ENCODE data around the gene SH2D2A. TPM values are rescaled to one million over a fixed set of nuclear protein-coding genes. Genes with fewer than 3 reads are reported as not detected.

Gene SH2D2A
- 0.49 TPM for polyA plus RNA-seq (ENCODE audit: insufficient read length)

DNA sequence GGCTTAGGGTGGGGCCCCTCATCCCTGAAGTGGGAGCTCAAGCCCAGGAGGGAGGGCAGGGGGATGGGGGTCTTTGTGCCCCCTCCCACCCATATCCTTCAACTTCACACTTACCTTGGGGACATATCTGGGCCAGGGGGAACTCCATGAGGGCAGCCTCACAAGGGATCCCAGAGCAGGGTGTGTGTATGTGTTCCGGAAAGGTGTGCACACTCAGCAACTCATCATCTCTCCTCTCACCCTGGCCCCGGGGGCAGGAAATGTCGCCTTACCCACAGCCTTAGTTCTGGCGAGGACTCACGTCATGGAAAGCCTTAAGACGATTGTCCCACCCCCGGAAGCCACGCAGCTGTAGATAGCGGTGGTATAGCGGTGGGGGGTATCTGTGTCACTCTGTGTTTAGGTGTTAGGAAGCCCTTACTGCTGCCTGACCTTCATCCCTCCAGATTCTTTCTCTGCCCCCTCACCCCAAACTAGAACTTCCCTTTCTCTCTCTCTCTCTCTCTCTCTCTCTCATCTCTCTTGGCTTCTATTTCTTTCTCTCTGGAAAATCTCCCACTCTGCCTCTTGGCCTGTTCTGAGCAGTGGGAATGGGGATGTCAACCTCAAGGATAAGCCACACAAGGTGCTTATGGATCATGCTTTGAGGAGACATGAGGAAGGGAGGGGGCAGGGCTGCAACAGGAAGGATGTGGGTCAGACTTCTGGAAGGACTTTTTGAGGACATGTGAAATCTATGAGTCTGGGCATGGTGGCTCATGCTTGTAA lies at the start of gene SH2D2A:
Gene SH2D2A, minus strand, starts transcription at position 288 of the 768 bp plus-strand sequence. Its CDS starts 140 bp downstream, at position 148.
- DNase-seq, result no peak

- no peak for DNase-seq
These were observed 49.2 kb upstream of the SH2D2A start for GRCh38 chr1:156865865-156866248.

- DNase-seq, result no peak
These were observed 48.6 kb upstream of the SH2D2A start for GRCh38 chr1:156865258-156865657.

- DNase-seq, result no peak
These were observed 48.1 kb upstream of the SH2D2A start for GRCh38 chr1:156864796-156865195.

DNA sequence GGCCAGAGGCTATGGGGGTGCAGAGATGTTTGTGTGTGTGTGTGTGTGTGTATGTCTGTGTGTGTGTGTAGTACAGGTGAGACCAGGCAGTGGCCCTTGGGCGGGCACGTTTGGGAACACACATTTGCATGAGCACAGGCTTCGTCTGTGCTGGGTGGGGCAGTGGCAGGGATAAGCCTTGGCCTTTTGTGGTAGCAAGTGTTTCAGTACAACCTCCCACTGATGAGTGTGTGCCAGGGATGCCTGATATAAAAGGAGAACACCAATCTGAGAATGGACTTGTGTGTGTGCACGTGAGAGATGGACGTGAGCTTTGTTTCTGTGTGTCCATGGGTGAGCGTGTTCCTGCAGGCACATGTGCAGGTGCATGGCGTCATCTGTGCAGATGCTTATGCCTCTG lies 47.0 kb upstream of the SH2D2A start:
- no peak for DNase-seq

GRCh38 chr1:156862997-156863599 lies 46.5 kb upstream of the SH2D2A start:
- no peak for DNase-seq

GRCh38 chr1:156862584-156862983 lies 45.9 kb upstream of the SH2D2A start:
- no peak for DNase-seq

- DNase-seq, result no peak
These were observed 44.2 kb upstream of the SH2D2A start, which contains the start of gene NTRK1 for GRCh38 chr1:156860628-156861423. Gene NTRK1, plus strand, starts transcription at chr1:156860865. Its CDS starts 70 bp downstream, at chr1:156860935.

DNA sequence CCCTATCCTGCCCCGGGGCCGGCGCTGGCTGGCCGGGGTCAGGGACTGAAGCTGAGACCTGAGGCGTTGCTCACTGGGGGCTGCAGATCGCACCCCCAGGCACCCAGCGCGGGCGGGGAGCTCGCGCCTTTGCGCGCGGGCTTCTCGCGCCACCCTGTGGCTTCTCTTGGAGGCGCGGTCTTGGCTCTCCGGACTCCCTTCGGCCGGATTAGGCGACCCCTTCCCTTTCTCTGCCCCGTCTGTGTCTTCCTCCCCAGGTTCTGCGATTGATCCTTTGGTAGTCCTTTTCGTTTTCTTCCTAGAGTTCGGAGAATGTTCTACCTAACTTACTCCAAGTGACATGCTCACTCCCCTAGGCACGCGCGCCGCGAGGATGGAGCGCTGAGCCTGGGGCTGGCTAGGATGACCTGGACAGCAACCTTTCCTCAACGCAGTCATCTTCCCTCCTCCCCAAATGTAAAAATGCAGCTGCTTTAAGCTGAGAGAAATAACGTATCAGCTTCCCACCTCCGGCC lies 43.5 kb upstream of the SH2D2A start:
- DNase-seq, result no peak

DNA sequence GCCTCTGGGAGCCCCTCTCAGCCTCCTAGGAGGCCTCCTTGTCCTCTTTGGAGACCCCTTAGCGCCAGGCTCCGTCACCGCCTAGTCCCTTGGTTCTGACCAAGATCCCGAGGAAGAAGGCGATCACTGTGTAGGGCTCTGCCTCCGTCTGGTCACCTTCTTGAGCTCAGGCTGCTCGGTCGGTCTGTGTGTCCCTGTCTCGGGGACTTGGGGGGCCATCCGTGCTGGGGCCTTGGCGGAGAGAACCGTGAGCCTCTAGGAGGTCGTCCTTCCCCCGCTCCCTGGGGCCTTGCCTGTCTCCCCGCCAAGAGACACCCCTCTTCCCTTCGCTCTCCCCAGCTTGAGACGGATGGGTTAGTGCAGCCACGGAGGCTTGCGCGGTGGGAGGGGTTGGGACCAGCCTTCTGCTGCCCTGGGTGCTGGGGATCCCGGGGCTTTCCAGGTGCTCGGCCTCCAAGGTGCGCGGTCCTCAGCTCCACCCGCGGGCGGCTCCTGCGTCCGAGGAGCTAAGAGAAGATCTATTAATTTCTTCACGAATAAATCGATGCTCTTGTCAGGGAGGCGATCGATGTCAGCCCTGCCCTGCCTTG lies 43.0 kb upstream of the SH2D2A start:
- no peak for DNase-seq

DNA sequence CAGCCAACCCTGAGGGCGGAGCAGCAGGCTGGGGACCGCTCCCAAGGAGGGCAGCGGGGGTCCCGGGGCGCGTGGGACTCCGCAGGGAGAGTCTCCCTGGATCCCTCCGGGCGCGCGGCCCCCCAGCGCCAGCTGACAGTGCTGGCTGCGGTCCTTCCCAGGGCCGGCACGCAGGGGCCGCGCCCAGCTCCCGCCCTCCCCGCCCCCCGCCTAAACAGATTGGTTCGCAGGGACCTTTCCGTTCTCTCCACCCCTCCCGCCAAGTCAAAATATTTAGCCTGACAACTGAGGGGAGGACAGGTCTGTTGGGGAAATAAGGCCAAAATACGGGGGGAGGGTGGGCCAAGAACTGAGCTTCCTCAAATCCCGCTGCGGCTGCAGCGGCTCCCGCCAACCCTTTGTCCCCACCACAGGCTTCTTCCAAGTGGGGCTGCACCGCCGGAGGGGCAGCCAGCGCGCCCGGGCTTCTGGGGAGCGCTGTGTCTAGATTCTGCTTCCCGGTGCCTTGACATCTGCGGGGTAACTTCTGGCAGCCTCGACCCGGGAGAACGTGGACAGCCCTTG lies 42.4 kb upstream of the SH2D2A start, which contains the start of gene INSRR:
Gene INSRR, minus strand, starts transcription at position 159 of the 564 bp plus-strand sequence. CDS start 496 bp downstream, outside the sequence.
- no peak for DNase-seq

- no peak for DNase-seq
These were observed 41.9 kb upstream of the SH2D2A start for GRCh38 chr1:156858555-156858956.

- no peak for DNase-seq
These were observed 40.9 kb upstream of the SH2D2A start for GRCh38 chr1:156857532-156857931.

DNA sequence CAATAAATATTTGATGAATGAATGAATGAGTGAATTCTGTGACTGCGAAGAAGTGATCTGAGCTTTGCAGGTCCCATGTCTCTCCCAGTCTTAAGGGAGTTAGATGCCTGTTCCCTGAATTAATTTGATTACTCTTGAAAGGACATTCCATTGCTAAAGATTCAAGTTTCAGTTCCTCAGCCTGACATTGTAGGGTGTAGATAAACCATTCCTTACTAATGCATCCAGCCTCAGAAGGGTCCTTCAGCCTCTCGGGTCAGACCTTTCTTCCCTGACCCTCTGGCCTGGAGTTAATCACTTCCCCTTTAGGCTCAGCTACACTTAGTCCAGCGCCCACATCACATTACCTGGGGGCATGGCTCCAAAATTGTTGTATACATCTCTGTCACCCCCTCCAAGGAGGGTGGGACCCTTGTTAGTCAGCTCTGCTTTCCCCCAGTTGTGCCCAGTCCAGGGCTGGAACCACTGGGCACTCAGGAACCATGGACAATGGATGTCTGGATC lies 39.7 kb upstream of the SH2D2A start:
- no peak for DNase-seq

GRCh38 chr1:156854634-156855033 lies 38.0 kb upstream of the SH2D2A start:
- no peak for DNase-seq

GRCh38 chr1:156853761-156854160 lies 37.1 kb upstream of the SH2D2A start:
- DNase-seq, result no peak

GRCh38 chr1:156852418-156852874 lies 35.8 kb upstream of the SH2D2A start:
- no peak for DNase-seq

DNA sequence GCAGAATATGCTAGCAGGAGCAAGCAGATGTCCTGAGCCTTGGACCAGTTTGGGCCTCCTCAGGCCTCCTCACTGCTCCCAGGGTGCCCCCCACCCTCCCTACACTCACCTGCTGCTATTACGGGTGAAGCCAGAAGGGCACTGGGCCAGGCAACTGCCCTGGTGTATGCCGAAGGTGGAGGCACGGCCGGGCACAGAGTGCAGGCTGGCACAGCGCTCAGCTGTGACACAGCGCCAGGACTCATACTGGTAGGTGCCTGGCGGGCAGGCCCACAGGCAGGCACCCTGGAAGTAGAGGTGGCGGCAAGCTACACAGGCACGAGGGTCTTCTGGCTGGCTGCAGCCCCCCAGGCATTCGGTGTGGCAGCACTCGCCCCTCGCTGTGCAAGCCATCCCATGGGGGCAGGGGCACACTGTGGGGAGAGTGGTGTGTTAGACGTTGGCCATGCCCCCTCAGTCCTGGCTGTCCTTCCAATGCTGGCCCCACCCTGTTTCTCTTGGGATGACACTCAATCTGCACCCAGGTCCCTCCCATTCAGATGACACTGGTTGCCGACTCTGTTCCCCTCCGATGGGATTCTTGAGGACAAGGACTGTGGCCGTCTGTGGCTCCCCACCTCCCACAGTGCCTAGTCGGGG lies 35.2 kb upstream of the SH2D2A start:
- DNase-seq, result no peak

DNA sequence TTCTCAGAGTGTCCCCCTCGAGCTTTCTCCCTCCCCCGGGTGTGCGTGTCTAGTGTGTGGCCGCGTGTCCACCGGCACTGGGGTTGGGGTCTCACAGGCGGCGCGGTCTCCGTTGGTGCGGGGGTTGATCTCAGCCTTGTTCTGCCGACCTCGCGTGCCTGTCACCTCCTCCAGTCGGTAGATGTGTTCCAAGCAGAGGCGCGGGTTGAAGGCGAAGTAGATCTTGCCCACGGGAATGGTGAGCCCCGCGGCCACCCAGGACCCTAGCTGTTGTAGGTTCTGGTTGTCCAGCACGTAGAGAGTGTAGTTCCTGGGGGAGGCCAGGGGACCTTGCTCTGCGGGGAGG lies 32.5 kb upstream of the SH2D2A start:
- DNase-seq, result no peak

GRCh38 chr1:156848461-156849150 lies 32.0 kb upstream of the SH2D2A start:
- no peak for DNase-seq

Data from hindlimb muscle (tissue), 1 donor.